GM18519 (cell line): ENCODE data around the gene ASPG.
"Not testable (repeated sequence)": the region's sequence is repeated elsewhere in the genome, so short reads cannot be mapped to it uniquely, and the experiment has no call there.

Experiments
- ATAC-seq: cut with Tn5 transposase; IDR thresholded peaks from one replicate; pipeline ENCODE4 v1.9.1; 2021; ENCODE audit warnings: mild to moderate bottlenecking, moderate library complexity; ENCODE audit not compliant: unreplicated experiment, low FRiP score

The ASPG gene

DNA sequence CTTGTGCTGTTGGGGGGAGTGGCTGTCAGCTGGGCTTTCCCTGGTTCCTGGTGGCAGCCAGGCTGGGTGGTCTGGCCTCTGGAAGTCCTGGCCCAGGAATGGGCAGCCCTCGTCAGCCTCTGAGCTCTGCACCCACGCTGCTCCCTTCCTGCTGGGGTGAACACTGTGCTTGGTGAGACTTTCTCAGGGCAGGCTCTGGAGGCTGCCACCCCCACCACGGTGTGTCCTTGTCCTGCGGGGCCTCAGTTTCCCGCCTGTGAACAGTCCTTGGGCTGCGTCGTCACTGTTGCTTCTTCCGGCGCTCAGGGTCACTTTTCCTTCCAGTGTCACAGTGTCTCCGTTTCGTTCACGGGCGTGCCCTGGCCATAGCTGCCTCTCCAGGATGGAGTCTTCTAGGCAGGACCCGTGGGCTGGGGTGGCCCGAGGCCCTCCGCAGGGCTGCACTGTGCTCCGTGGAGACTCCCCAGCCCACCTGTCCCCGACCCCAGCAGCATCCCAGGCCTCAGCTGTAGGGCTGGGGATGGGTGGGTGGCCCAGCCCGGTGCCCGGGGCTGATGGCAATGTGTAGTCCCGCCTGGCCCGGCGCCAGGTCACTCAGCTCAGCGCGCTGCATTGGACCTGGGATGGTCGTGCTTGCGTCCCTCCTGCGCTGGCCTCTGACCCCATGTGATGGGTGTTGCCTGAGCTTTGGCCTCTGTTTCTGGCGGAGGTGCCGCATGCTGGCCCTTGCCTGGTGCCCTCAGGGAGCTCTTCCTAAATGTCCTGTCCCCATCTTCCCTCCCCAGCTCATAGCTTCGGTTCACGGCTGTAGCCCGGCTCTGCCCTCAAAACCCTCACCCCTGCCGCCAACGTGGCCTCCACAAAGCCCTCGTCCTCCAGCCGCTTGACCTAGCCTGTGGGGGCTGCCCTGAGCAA lies 59.7 kb downstream of the ASPG start:
- no peak for ATAC-seq

DNA sequence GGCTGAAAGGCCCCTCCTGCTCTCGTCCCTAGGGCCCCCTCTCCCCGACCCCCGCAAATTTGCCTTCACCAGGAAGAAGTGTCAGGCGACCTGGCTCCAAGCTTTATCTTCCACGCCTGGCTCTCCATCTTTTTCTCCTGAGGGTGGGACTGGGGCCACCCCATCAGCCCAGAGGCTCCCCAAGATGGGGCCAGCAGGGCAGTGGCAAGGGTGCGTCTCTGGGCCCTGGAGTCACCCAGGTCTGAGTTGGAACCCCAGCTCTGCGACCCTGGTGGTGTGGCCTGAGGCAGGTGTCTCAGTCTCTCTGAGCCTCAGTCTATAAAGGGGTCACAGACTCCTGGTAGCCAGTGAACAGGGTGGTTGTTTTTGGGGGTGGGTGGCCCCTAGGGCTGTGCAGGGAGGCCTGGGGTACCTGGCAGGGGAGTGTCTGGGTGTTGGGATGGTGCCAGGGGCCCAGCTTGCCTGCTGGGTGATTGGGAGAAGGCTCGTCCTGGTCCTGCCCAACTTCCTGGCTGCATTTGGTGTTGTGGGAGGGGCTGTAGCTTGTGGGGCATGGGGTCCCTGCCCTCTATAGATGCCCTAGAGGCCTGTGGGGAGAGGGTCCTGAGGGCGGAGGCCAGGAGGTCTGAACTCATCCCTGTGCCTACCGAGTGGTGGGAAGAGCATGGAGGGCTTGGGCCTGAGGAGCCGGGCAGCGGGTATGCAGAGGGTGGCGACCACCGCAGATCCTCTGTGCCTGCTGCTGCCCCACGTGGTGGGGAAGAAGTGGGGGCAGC lies 60.5 kb downstream of the ASPG start:
- no peak for ATAC-seq

DNA sequence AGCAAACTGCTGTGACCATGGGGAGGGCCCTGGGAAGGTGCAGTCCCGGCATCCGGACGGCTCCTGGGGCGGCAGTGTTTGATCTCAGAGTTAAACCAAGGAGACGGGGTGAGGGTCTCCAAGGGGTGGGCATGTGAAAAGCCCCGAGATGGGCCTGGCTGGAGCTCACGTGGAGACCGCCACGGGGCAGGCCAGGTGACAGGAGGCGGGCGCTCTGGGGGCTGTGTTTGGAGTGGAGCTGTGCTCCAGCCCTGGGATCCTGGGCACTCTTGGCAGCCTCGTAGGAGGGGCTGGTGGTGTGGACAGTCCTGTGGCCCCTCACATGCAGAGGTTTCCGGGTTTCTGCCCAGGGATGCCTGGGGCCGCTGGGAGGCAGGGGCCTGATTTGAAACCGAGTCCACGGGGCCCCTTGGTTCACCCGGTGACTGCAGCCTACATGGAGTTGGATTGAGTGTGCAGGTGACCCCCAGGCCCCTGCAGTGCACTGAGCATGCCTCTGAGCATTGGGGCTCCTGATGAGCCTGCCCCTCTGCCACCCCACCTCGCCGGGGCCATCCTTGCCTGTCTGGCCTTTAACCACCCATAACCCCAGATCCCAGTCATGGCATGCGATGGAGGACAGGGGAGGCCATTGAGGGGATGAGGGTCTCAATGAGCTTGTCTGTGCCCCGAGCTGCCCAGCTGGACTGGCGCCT lies 61.3 kb downstream of the ASPG start:
- ATAC-seq, result no peak

DNA sequence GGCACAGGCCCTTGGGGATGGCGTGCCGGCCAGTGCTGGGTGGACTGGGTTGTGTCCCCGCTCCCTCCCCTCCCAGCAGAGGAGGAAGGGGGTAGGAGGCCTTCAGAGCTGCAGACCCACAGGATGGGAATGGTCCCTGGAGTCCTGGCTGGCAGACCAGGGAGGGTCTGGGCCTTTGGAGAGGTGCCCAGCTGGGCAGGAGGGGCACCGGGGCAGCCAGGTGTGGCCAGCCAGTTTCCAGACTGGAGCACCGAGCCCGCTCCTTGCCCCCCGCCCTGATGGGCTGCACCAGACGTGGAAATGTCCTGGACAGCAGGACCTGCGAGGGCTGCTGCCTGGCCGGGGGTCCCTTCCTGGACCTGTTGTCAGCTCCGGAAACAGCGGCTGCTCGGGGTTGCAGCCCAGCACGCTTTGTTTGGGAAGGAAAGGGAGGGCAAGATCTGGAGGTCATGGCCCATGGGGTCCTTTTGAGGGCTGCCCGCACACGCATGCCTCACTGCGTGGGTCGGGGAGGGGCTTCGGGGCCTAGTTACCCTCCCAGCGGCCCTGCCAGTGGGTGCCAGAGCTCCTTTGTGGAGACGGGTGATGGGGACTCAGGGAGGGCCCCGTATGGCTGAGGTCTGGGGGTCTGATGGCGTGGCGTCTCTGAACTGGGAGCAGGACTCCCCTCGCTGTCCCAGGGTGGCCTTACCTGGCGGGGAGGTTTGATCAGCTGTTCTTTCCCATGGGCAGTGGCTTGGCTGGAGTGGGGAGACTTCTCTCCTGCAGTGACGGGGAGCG lies 62.0 kb downstream of the ASPG start:
- no peak for ATAC-seq

DNA sequence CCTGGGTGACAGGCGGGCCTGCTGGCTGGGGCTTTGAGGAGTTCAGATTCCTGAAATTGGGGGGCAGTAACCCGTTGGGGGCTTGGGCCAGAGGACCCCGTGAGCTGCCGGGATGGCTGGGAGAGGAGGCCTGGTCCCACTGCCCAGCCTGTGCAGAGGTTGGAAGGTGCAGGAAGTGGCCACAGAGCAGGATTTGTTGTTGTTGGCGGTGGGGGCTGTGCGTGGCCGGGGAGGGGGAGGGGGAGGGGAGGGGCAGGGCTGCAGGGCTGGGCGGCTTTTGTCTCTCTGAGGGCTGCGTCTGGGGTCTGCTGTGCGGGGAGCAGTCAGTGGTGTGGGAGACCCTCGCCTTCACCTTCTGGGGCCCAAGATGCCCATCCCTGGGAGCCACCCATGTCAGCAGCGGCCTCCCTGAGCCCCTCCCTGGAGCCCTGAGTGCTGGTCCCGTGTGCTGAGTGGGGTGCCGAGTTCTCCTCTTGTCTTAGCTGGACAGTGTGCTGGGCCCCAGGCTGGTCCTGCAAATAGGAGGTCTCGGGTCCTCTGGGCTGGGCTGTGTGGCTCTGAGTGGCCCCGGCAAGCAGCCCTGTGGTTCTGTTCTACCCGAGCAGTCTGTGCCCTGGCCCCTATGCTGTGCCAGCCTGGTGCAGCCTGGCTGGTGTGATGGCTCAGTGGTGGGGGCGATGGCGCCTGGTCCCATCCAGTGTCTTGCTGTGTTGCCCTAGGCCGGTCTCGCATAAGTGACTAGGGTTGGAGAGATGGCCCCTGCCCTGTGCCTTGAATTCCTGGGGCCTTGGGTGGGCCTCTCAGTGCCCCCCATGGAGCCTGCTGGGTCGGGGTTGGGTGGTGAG lies 63.2 kb downstream of the ASPG start:
- ATAC-seq, result no peak

DNA sequence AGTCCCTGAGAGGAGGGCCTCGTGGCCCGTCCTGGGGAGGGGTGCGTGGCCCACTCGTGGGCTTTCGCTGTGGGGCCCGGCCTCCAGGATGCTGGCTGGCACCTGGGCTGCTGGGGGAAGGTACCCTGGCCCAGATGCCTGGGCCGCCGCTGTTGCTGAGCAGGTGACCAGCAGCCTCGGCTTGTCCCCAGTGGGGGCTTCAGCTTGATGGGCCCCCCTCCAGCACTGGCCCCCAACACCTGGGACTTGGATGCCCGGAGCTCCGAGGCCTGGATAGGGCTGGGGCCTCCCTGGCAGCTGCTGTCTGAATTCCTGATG lies 63.7 kb downstream of the ASPG start:
- ATAC-seq, result no peak

DNA sequence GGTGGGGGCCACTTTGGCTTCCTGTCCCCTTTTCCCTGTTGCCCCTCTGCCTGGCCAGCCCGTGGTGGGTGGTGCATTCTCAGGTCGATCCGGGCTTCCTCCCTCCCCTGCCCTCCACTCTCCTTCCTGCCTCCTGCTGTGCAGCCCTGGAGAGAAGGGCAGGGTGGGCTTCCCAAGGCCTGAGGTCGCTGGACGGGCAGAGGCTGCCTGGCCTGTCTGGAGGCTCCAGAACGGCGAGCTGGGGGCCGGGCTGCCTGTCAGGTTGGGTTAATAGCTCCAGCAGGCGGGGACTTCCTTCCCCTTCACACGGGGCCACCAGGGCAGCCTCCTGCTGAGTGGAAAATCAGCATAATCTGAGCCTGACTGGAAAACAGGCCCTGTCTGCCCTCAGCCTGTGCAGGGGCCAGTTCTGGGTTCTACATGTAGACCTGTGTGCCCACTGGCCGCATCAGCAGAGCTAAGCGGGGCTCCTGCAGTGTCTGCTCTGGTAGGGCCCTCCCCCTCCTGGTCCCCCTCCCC lies 64.2 kb downstream of the ASPG start:
- no peak for ATAC-seq

DNA sequence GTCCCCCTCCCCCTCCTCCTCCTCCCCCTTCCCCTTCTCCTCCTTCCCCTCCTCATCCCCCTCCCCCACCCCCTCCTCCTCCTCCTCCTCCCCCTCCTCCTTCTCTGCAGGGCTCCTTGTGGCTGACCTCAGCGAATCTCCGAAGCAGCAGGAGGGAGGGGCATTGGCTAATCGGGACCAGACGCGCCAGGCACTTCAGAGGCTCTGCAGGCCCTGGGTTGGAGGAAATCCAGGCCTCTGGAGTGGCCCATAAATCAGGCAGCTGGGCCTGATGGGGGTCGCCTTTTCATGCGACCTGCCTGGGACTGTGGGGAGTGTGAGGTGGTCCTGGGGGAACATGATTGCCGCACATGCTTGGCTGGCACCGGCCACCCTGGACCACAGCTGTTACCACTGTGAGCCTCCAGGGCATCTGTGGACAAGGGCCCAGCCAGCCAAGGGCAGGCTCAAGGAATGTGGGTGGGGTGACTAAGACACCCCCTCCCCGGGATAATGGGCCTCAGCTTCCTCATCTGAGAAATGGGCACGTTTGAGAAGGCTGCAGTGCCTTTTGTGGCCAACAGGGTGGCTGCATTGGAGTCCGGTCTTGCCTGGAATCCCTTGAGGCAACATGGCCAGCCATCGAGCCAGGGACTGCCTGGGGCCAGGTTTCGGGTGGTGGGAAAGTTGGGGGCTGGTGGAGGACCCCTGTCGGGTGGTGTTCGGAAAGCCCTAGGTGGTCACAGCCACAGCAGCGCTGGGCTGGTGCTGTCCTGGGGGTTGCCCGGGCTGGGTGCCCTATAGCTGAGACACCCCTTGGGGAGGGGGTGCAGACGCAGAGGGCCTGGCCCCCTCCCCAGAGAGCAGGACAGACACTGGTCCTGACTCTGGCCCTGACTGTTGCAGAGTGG lies 64.9 kb downstream of the ASPG start:
- no peak for ATAC-seq

DNA sequence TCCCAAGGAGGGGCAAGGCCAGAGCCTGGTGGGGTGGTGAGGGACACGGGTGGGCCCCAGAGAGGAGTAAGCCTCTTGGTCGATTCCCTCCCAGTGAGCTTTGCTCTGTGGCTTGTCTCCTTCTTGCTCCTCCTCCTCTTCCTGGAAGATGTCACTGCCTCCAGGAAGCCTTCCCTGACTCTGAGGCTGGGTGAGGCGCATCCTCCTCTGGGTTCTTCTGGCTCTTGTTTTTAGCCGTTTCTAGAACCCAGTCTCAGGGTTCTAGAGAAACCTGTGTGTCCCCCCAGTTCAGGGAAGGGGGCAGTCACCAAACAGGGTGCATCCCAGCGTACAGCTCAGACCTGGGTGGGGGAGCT lies 65.5 kb downstream of the ASPG start:
- no peak for ATAC-seq

DNA sequence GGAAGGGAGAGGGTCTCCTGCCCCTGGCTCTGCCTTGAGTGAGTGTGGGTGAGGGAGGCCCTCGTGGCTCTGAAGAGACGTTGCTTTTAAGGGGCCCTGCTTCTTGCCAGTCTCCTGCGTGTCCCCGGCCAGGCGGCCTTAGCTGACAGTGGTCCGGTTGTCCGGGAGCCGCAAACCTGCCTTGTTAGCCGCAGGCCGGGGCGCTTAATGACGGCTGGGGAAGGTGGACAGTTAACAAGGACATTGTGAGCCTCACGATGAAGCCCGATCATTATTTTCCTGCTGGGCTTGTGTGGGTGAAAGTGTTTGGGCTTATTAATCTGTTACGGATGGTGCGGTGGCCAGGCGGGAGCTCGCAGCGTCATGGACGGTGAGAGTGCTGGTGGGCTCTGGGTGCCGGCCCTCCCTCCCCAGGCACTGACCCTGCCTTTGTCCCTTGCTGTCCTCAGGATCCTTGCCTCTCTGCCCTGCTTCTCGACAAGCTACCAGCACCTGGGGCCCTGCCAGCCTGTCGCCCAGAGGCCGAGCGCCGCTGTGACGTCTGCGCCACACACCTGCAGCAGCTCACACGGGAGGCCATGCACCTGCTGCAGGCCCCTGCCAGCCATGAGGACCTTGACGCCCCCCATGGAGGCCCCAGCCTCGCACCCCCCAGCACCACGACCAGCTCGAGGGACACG lies 66.2 kb downstream of the ASPG start:
- no peak for ATAC-seq

DNA sequence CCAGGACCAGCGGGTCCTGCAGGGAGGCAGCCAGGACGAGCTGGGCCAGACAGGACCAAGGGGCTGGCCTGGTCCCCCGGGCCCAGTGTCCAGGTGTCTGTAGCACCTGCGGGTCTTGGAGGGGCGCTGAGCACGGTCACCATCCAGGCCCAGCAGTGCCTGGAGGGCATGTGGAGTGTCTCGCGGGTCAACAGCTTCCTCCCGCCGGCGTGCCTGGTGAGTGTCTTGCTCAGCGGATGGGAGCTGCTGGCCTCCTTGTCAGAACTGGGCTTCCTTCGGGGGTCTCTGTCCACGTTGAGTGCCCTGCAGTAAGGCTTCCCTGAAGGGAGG lies 66.7 kb downstream of the ASPG start:
- no peak for ATAC-seq

DNA sequence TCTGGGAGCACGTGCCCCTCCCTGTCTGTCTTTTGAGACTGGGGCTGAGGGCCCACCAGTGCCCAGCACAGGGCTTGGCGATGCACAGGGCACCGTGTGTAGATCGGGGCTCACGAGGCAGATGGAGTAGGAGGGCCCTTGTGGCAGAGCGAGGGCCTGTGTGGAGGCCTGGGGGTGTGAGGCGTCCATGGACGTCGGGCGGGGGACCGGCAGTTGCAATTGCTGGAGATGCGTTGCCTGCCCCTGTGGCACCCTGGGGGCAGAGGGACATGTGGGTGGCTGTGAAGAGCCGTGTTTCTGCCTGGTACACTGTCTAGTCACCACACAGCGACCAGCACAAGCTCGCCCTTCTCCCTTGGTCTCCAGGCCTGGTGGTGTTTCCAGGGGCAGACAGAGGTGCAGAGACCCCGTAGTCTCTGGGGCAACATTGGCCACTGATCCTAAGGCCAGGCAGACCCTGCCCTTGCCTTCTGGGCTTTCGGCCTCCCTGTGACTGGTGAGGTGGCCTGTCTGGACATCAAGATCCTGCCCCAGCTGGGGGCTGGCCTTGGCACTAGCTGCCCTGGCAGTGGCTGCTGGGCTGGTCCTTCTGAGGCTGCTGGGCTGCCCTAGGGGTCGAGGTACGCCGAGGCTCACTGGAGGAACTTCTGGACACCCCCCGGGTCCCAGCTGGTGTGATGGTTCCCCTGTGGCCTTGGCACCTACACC lies 67.3 kb downstream of the ASPG start:
- ATAC-seq, result no peak

DNA sequence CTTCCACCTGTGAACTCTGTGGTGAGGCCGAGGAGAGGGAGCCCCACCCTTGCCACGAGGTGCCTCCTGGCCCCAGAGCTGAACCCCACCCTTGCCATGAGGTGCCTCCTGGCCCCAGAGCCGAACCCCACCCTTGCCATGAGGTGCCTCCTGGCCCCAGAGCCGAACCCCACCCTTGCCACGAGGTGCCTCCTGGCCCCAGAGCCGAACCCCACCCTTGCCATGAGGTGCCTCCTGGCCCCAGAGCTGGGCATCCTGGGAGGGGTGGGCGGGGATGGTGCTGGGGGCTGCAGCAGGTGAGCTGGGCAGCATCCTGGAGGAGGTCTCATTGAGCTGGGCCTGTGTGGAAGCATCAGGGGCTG lies 67.9 kb downstream of the ASPG start:
- not testable (repeated sequence) for ATAC-seq

DNA sequence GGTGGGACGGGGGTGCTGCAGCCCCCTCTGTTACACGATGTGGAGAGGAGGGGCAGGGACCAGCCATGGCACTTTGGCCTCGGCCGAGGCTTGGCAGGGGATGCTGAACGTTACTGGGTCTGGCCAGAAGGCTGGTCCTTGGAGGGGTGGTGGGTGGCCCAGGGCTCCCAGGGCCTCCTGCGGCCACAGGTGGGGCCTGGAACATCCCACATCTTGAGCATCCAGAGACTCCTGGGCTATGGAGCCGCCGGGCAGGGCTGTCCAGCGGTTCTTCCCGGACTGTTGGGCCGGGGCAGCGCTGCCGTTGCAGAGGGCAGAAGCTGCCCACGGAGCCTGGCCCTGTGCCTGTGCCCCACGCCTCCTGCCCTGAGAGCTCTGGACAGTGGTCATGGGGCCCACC lies 68.7 kb downstream of the ASPG start:
- ATAC-seq, result no peak

DNA sequence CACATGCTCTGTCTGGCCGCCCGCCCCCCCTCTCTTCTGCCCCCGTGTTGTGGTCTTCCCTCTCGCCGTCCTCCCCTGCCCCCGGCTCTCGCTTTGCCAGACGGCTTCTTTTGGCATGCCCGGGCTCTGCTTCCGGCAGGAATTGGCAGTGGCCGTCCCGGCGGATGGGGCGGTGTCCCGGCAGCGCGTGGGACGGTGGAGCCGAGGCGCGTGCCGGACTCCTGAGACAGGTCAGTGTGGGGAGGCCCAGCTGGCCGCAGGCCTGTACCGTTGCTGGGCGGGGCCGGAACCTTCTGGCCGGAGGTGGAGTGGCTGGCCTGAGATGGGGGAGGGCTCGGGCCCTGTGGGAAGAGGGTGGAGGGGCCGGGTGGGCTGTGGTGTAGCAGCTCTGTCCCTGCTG lies 70.0 kb downstream of the ASPG start:
- ATAC-seq, result no peak

DNA sequence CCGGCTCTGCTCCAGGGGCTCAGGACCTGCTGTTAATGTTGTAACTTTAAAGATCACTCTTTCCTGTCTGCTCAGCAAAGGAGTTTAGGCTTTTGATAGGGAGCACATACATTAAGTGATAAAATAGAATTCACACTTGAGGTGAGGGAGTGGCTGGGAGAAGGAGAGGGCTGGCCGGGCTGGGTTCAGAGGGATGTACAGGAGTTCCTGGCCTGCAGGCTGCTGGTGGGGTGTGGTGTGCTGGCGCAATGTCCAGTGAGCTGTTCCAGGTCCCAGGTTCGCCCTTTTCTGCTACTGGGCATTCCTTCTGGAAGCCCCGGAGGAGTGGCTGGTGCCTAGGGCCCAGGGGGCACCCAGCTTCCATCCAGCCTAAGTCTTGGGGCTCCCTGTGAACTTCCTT lies 70.6 kb downstream of the ASPG start:
- no peak for ATAC-seq

DNA sequence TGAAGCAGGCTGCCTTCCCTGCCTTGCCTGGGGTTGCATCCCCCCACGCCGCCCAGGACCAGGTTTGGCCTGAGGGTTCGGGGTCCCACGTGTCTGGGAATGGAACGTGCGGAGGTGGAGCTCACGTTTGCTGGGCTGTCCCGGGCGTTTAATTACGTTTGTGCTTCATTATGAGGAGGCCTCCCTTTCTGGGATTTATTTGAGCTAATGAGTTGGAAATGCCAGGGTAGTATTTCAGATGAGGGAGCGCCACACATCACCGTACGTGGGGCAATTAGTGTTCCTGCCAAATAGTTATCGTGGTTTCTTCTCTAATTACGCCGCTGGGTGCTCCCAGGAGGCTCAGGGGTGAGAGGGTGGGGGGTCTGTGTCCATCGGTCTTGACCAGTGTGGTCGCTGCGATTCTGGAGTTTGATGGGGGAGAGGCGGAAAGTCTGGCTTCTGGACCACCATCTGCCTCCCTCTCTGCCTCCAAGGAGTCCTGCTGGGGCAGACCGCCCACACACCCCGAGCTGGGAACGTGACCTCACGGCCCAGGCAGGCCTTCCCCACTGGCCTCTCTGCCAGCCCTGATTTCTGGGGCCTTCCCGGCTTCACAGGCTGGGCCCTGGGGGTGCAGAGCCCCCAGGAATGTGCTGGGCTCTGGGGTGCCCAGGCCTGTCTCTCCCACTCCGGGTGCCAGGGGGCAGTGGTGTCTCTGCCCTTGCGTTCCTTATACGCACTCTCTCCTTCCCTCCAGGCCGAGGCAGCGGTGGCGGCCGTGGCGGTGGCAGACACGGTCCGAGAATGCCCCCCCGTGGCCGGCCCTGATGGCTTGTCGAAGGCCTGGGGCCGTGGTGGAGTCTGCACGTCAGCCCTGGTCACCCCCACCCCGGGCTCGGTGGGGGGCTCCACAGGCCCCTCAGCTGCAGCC lies 71.8 kb downstream of the ASPG start:
- no peak for ATAC-seq
